DOHH2 (cell line): ENCODE results near the gene C10orf62.

Experiments used
- CTCF ChIP-seq: fragments of 200-600 bp; sonication (generic); IDR thresholded peaks from one replicate; pipeline ENCODE4 v1.5.1; 2014; ENCODE audit warnings: antibody characterized with exemption, mild to moderate bottlenecking, low read depth, low read length; ENCODE audit not compliant: poor library complexity, severe bottlenecking
- EZH2phosphoT487 ChIP-seq: fragments of 200-600 bp; sonication (generic); IDR thresholded peaks from 2 replicates; pipeline ENCODE4 v1.6.1; 2017; ENCODE audit warnings: borderline replicate concordance, mild to moderate bottlenecking, antibody characterized with exemption, low read length, moderate library complexity, mixed read lengths

GRCh38 chr10:97548828-97549455, 40.6 kb upstream of the C10orf62 start:
- TF ChIP-seq CTCF (no peak), EZH2phosphoT487 (no peak)
